ENCODE results near the gene SRGAP2C.
"Not testable (repeated sequence)": the region's sequence is repeated elsewhere in the genome, so short reads cannot be mapped to it uniquely, and the experiment has no call there.

DNA sequence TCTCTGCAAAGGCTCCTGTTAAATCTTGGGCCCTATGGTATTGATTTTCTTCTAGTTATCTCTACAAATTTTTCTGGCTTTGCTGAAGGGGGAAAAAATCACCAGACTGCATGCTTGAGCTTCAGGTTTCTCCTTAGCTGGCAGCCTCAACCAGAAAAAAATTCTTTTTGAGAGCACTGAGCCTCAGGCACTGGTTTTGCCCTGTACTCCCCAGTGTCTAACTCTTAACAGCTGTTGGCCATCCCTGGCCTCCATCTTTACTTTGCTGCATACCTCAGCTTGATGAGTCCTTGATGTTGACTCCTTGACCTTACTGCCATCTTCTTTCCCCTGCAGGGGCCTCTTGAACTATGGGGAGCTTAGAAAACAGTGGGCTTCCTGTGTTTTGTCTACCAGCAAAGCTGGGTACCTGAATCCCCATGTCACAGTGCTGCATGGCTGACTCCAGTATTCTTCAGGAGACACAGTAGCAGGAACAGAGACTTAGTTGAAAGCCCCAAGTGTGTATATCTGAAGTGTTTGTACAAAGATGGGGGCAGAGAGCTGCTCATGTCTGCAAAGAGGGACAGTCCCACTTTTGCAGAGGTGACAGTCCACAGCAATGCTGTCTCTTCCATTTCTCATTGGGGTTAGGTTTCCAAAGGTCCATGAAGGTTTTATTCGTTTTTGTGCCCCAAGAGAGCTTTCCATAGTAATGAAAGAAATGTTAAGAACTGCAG lies 31.1 kb downstream of the SRGAP2C start:
- TF ChIP-seq POLR2AphosphoS5, SPI1, POLR2A, TAF1 (IDR thresholded peaks at IDR 0.05; ENCODE audit: low read depth, low read length): not testable (repeated sequence)
